HepG2 (cell line): ENCODE measurements around the gene SCMH1. TPM values are rescaled to one million over a fixed set of nuclear protein-coding genes. Genes with fewer than 3 reads are reported as not detected.
A peak's percentile ranks its signal among the peaks of the same experiment; 100 is the strongest.

Source experiments
- ATF7-NPFF ChIP-seq: sonication (generic); formaldehyde crosslinking; IDR thresholded peaks from 2 replicates; pipeline ENCODE4 v1.8.1; 2023; ENCODE audit warnings: mild to moderate bottlenecking, low read depth, missing genetic modification reagents, moderate library complexity
- HDAC6 ChIP-seq: fragments of 200-600 bp; sonication (generic); IDR thresholded peaks from 2 replicates; pipeline ENCODE4 v1.7.0; 2017; ENCODE audit warnings: mild to moderate bottlenecking, antibody characterized with exemption, low read length, low read depth
- HNRNPL ChIP-seq: fragments of 200-400 bp; formaldehyde crosslinking; IDR thresholded peaks from 2 replicates; pipeline ENCODE4 v1.6.1; 2017; ENCODE audit warnings: mild to moderate bottlenecking, low read depth, low read length
- NPAS2 ChIP-seq: sonication (generic); formaldehyde crosslinking; IDR thresholded peaks from 2 replicates; pipeline ENCODE4 v1.8.0; 2022; ENCODE audit warnings: mild to moderate bottlenecking, missing genetic modification reagents, borderline replicate concordance
- POLR2AphosphoS5 ChIP-seq: IDR thresholded peaks from 2 replicates; pipeline ENCODE4 v1.6.1; 2012; ENCODE audit warnings: low read depth, low read length
- ZBTB34 ChIP-seq: sonication (generic); formaldehyde crosslinking; IDR thresholded peaks from 2 replicates; pipeline ENCODE4 v1.8.0; 2022; ENCODE audit warnings: mild to moderate bottlenecking, missing genetic modification reagents
- ZBTB40 ChIP-seq, 2 experiments: fragments of 450-650 bp in 1 of 2; sonication (generic) in 1 of 2; formaldehyde crosslinking in 1 of 2; IDR thresholded peaks; 2 replicates each; pipeline versions ENCODE4 v1.6.1 to v1.8.0; 2016 to 2022; ENCODE audit warnings: antibody characterized with exemption in 1 of 2, mild to moderate bottlenecking in 1 of 2, missing genetic modification reagents in 1 of 2
- ZKSCAN8 ChIP-seq: IDR thresholded peaks from 2 replicates; pipeline ENCODE4 v1.6.1; 2016; ENCODE audit warnings: borderline replicate concordance, missing genetic modification reagents, missing compliant biosample characterization
- ZNF230 ChIP-seq: sonication (generic); formaldehyde crosslinking; IDR thresholded peaks from 2 replicates; pipeline ENCODE4 v1.4.0; 2020; ENCODE audit warnings: mild to moderate bottlenecking, missing genetic modification reagents
- ZNF260 ChIP-seq: sonication (generic); formaldehyde crosslinking; IDR thresholded peaks from 2 replicates; pipeline ENCODE4 v1.4.0; 2020; ENCODE audit warnings: missing genetic modification reagents, low read depth, mild to moderate bottlenecking, borderline replicate concordance
- ZNF354B ChIP-seq: sonication (generic); formaldehyde crosslinking; IDR thresholded peaks from 2 replicates; pipeline ENCODE4 v1.8.0; 2022; ENCODE audit warnings: mild to moderate bottlenecking, missing genetic modification reagents
- ZNF501 ChIP-seq: sonication (generic); formaldehyde crosslinking; IDR thresholded peaks from 2 replicates; pipeline ENCODE4 v1.5.1; 2020; ENCODE audit warnings: mild to moderate bottlenecking, moderate library complexity, missing genetic modification reagents
- ZNF687 ChIP-seq: sonication (generic); formaldehyde crosslinking; IDR thresholded peaks from 2 replicates; pipeline ENCODE4 v1.5.1; 2020; ENCODE audit warnings: mild to moderate bottlenecking, missing genetic modification reagents, moderate library complexity
- ZNF746 ChIP-seq: sonication (generic); formaldehyde crosslinking; IDR thresholded peaks from 2 replicates; pipeline ENCODE4 v1.8.0; 2022; ENCODE audit warnings: mild to moderate bottlenecking, missing genetic modification reagents
- ZNF75D ChIP-seq: sonication (generic); formaldehyde crosslinking; IDR thresholded peaks from 2 replicates; pipeline ENCODE4 v1.8.1; 2023; ENCODE audit warnings: missing genetic modification reagents, mild to moderate bottlenecking, borderline replicate concordance
- polyA plus RNA-seq, 8 experiments: library from polyadenylated mRNA; depleted of rRNA in 3 of 8; stranded (reverse) in 7 of 8; unstranded in 1 of 8; fragments of >200 nt; fragmentation: Illumina TruSeq in 4 of 8; extraction: Trizol in 4 of 8; gene quantifications; 2 replicates each; pipeline versions ENCODE4 v1.2.1 to v1.2.3, GENCODE V29; 2011 to 2016; ENCODE audit warnings: low read depth in 4 of 8, missing spikeins in 1 of 8, mixed read lengths in 1 of 8; ENCODE audit not compliant: insufficient read depth in 1 of 8
- total RNA-seq, 5 experiments: library from RNA; depleted of rRNA; stranded (reverse); fragments of >200 nt; fragmentation: Illumina TruSeq; extraction: Trizol; gene quantifications; 2 replicates each; pipeline ENCODE4 v1.2.3, GENCODE V29; 2016; ENCODE audit warnings: low read depth in 1 of 5

Gene SCMH1
- total and polyA plus RNA-seq, 2 of the 13 experiments (the other 11 are each of a cell fraction or from before 2014, with no cell fraction given) = 41.8 to 52.6 TPM

GRCh38 chr1:41003640-41004220 lies 238.4 kb downstream of the SCMH1 start (continued):
- peak; percentile 58 for TF ChIP-seq ZNF687 (CRISPR knock-in tag)
- no peak for TF ChIP-seq HNRNPL
- no peak for TF ChIP-seq ZNF75D
- no peak for TF ChIP-seq NPAS2
- no peak for TF ChIP-seq ZKSCAN8 (CRISPR knock-in tag)
- no peak for TF ChIP-seq ZNF230 (CRISPR knock-in tag)
- no peak for TF ChIP-seq ZNF354B (CRISPR knock-in tag)
- TF ChIP-seq ATF7-NPFF (CRISPR knock-in tag) = no peak
- no peak for TF ChIP-seq ZNF501 (CRISPR knock-in tag)
- no peak for TF ChIP-seq ZBTB34 (CRISPR knock-in tag)
- TF ChIP-seq HDAC6 = no peak
- TF ChIP-seq POLR2AphosphoS5 = no peak
- no peak for TF ChIP-seq ZNF746 (CRISPR knock-in tag)
- no peak for TF ChIP-seq ZNF260 (CRISPR knock-in tag)
- TF ChIP-seq ZBTB40 (IDR thresholded peaks at IDR 0.05) = no peak
- no peak for TF ChIP-seq ZBTB40 (CRISPR knock-in tag; IDR thresholded peaks at IDR 0.05)
